GM03348 (cell line): ENCODE data around the gene USP7.
"Not testable (repeated sequence)": the region's sequence is repeated elsewhere in the genome, so short reads cannot be mapped to it uniquely, and the experiment has no call there.

Experiments used
- DNase-seq: peaks from one replicate; pipeline ENCODE4 v3.0.0; 2012; ENCODE audit warnings: low spot score

USP7 gene

DNA sequence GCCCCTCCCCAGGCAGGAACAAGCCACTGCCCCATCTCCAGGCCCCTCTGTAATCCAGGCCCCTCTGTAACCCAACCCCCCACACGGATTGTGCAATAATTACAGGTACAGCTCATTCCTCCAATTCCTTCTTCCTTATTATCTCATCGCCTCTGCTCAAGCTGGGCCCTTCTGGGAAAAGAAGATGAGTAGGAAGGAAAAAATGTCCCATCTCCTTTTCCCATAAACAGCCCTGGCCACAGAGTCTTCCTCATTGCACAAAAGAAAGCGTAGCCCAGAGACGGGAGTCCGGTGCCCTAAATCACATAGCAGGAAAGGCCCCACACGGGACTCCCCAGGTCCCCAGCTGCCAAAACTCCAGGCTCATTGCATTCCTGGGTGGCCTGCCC is 85.2 kb downstream of the USP7 start:
- peak; percentile 85 for DNase-seq

DNA sequence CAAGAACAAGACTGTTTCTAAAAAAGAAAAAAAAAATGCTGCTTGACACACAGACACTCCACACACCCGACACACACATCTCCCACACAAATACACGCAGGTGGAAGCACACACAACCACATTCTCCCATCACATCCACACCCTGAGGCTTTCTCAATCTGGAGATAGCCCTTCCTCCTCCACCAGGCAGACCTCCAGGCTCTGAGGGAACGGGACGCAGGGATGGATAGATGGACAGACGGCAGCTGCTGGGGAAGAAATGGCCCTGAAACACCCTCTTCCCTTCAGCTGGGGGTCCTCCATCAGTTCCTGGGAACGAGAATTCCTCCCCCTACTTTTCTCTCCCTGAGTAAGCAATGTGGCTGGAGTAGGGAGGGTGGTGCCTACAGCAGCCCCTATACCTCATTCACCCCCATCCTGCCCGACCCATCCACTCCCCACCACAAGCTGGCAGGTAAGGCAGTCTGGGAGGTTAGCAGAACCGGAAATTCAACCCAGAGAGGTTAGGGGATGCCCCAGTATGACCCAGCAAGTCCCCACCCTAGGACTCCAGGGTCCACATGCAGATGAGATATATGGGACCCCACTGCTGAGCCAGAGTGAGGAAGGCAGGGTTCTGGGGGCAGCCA is 85.7 kb downstream of the USP7 start:
- no peak for DNase-seq

GRCh38 chr16:8875317-8875716 is 88.4 kb downstream of the USP7 start:
- DNase-seq = not testable (repeated sequence)

- peak; percentile 65 for DNase-seq
These were observed 89.3 kb downstream of the USP7 start for GRCh38 chr16:8874388-8874787.

- not testable (repeated sequence) for DNase-seq
These were observed 89.9 kb downstream of the USP7 start for GRCh38 chr16:8873866-8874195.

GRCh38 chr16:8872967-8873865 is 90.5 kb downstream of the USP7 start:
- no peak for DNase-seq

DNA sequence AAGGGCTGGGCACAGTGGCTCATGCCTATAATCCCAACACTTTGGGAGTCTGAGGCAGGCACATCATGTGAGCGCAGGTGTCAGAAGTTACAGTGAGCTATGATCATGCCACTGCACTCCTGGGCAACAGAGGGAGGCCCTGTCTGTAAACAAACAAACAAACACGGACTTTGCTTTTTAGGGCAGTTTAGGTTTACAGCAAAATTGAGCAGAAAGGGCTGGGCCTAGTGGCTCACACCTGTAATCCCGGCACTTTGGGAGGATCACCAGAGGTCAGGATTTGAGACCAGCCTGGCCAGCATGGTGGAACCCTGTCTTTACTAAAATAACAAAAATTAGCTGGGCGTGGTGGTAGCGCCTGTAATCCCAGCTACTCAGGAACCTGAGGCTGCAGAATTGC is 91.6 kb downstream of the USP7 start:
- no peak for DNase-seq

GRCh38 chr16:8869988-8870241 is 93.8 kb downstream of the USP7 start:
- DNase-seq = not testable (repeated sequence)

- DNase-seq = no peak
These were observed 94.3 kb downstream of the USP7 start for GRCh38 chr16:8869212-8869987.

DNA sequence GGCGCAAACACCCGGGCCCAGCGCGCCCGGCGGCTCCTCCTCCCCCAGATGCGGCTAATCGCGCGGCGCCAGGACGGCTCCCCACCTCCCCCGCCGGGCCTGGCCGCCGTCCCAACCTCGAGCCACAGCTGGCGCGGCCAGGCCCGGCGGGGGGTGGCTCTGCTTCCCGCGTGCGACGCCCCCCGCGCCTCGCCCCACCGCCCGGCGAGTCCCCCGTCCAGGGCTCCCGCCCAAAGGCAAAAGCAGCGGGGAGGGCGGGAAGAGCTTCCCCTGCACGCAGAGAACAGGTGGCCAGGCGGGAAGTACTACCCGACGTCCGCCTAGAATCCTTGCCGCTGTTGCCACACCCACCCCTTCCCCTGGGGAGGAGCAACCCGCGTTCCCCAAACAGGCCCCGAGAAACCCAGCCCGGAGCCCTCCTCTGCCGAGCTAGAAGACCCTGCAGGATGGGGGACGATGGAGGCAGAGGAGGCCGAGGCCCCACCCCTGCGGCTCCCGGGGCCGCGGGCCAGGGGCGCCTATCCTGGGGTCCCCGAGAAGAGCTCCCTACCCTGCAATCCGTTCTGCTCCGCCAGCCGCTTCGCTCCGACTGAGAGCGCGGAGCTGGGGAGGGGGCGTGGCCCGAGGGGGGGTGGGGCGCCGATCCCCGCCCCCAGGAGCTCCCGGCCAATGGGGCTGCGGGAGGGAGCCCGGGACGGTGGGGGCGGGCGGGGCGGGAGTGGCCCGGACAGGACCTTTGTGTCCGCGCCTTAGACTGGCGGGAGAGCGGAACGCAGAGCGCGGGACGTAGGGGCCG is 95.1 kb downstream of the USP7 start, which contains the start of gene CARHSP1:
CARHSP1 (minus strand) TSS at position 591 of the 796 bp plus-strand sequence. CDS start 9,678 bp downstream, outside the sequence.
- peak; percentile 99 for DNase-seq

DNA sequence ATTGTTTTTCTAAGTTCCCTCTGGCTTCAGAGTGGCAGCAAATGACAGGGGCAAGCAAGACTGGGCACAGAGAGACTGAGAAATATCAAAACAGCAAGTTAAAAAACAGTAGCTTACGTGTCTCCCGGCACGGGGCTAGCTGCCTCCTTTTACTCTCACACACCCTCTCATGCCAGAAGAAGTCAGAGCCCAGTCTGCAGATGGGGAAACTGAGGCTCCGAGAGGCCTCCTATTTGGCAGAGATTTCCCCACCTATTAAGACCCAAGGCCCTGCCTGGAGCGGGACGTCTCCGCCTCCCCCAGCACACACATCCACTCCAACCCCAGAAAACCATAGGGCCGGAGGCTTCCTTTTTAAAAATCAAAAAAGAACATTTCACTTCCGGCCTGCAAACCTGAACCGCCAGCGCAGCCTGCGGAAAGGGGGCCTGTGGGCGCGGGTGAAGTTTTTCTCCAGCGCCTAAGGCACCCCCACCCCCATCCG is 95.7 kb downstream of the USP7 start:
- no peak for DNase-seq

GRCh38 chr16:8867216-8867931 is 96.3 kb downstream of the USP7 start:
- DNase-seq = peak; percentile 53

DNA sequence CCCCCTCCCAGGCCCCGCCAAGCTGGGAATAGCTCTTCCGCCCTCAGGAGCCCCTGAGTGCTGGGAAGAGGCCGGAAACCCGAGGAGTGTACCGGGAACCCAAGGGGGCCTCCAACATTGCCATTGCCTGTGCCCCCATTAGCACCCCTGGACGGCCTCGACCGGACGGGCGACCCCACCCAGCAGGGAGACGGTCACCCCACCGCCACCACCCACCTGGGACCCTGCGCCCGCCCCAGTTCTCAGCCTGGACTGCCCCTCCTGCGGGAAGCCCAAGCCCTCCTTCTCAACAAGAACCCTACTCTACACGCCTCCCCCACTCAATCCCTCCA is 96.9 kb downstream of the USP7 start:
- no peak for DNase-seq

DNA sequence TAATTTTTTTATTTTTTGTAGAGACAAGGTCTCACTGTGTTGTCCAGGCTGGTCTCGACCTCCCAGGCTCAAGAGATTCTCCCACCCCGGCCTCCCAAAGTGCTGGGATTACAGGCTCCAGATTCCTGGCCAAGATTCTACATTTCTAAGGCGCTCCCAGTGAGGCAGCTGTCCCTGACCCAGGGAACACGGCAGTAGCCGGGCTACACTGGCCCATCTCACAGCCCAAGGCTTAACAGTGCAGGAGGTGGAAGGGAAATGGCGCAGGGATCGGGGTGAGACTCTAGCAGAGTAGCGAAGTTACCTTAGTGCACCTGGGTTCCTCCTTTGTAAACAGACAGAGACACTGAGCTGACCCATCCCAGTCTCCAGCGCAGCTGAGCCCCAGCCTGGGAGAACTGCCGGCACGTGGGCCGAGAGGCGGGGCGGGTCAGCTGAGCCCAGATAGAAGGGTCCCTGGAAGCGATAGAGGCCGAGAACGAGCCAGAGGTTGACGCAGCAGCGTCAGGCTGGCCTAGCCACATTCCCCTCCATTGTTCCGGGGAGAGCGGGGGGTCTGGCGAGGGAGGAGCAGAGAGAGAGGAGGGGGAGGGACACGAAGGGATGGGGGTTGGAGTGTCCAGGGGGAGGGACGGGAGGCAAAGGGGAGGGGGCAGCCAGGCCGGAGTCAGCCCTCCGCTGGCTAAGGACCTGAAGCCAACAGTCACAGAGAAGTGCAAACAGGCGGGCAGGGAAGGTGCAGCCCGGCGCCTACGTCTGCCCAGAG is 97.4 kb downstream of the USP7 start:
- DNase-seq = peak; percentile 57

DNA sequence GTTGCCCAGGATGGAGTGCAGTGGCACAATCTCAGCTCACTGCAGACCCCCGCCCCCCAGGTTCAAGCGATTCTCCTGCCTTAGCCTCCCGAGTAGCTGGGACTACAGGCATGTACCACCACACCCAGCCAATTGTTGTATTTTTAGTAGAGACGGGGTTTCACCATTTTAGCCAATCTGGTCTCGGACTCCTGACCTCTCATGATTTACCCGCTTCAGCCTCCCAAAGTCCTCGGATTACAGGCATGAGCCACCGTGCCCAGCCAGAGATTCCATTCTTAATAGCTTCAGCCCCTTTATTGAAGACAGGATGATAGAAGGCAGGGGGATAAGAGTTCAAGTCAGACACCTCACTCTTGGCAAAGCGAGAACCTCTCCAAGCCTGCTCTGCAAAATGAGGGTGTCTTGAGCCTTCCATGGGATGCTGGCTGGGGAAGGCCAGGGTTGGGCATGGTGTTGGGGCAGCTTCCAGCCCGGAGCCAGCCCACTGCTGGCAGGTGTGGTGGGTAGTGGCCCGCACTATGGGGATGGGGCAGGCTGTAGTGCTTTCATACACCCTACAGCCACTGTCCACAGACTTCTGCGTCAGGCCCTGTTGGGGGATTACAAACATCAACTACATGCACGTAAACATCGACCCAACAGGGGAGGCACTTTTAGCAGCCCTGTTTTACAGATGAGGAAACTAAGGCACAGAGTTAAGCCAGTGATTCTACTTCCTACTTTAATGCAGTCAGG is 98.4 kb downstream of the USP7 start:
- DNase-seq = no peak

GRCh38 chr16:8864480-8865110 is 99.1 kb downstream of the USP7 start:
- peak; percentile 29 for DNase-seq

GRCh38 chr16:8863594-8864424 is 99.9 kb downstream of the USP7 start:
- peak; percentile 25 for DNase-seq

- DNase-seq = no peak
These were observed 101.2 kb downstream of the USP7 start for GRCh38 chr16:8862309-8863130.
